Progenitor cell of endocrine pancreas (in vitro differentiated cells): ENCODE measurements around the gene IL17RA. TPM values are rescaled to one million over a fixed set of nuclear protein-coding genes. Genes with fewer than 3 reads are reported as not detected.
A peak's percentile ranks its signal among the peaks of the same experiment; 100 is the strongest.
"Not testable (repeated sequence)": the region's sequence is repeated elsewhere in the genome, so short reads cannot be mapped to it uniquely, and the experiment has no call there.

Source experiments
- DNase-seq: peaks from one replicate; pipeline ENCODE4 v3.0.0; 2021; ENCODE audit warnings: low spot score; ENCODE audit not compliant: unreplicated experiment
- H3K27ac Mint-ChIP-seq: 2 replicates; pipeline ENCODE4 v1.8.0; 2021; ENCODE audit warnings: mild to moderate bottlenecking, moderate library complexity, mixed read lengths
- H3K27me3 Mint-ChIP-seq: 2 replicates; pipeline ENCODE4 v1.8.0; 2021; ENCODE audit warnings: mixed read lengths
- H3K36me3 Mint-ChIP-seq: 2 replicates; pipeline ENCODE4 v1.8.0; 2022; ENCODE audit warnings: mixed read lengths; ENCODE audit not compliant: insufficient read depth
- H3K4me1 Mint-ChIP-seq: 2 replicates; pipeline ENCODE4 v1.8.0; 2021; ENCODE audit warnings: low read depth, mixed read lengths
- H3K4me3 Mint-ChIP-seq: 2 replicates; pipeline ENCODE4 v1.8.0; 2021; ENCODE audit warnings: low read depth, mild to moderate bottlenecking, moderate library complexity, mixed read lengths
- H3K9me3 Mint-ChIP-seq: 2 replicates; pipeline ENCODE4 v1.8.0; 2021; ENCODE audit warnings: low read depth, mixed read lengths
- total RNA-seq: library from RNA; stranded (reverse); gene quantifications from 2 replicates; pipeline ENCODE4 v1.2.1, GENCODE V29; 2021
- TF ChIP-seq, protein P1 (sequence below): fragments of 200-600 bp; sonication (generic); IDR thresholded peaks from one replicate; pipeline ENCODE4 v1.5.0; 2021; ENCODE audit warnings: antibody characterized with exemption, mild to moderate bottlenecking; ENCODE audit not compliant: unreplicated experiment

Gene IL17RA
- total RNA-seq, 1 donor from 2014 or later = 8.4 TPM

DNA sequence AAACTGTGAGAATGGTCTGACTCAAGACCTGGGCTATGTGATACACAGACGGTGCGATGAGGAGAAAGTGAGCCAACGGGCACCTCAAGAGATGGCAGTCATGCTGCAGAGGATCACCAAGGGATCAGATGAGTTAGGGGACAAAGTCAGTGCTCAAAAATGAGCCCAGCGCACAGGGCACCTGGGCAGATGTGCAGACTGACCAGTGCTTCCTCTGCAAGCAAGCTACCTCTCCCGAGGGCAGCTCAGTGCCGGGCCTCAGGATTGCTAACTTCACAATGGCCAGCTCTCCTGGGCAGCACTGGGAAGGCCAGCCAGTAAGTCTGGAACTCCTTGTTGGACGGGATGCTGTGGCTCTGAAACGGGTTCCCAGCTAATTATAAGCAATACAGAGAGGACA is 59.0 kb downstream of the IL17RA start:
- TF ChIP-seq, protein P1, sequence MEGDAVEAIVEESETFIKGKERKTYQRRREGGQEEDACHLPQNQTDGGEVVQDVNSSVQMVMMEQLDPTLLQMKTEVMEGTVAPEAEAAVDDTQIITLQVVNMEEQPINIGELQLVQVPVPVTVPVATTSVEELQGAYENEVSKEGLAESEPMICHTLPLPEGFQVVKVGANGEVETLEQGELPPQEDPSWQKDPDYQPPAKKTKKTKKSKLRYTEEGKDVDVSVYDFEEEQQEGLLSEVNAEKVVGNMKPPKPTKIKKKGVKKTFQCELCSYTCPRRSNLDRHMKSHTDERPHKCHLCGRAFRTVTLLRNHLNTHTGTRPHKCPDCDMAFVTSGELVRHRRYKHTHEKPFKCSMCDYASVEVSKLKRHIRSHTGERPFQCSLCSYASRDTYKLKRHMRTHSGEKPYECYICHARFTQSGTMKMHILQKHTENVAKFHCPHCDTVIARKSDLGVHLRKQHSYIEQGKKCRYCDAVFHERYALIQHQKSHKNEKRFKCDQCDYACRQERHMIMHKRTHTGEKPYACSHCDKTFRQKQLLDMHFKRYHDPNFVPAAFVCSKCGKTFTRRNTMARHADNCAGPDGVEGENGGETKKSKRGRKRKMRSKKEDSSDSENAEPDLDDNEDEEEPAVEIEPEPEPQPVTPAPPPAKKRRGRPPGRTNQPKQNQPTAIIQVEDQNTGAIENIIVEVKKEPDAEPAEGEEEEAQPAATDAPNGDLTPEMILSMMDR = no peak
- H3K36me3 Mint-ChIP-seq = peaks cover 7% of the 10 kb centered on the region
- H3K4me3 Mint-ChIP-seq = no peak overlapping the region
- H3K4me1 Mint-ChIP-seq = no peaks in the 10 kb centered on the region
- H3K27me3 Mint-ChIP-seq = no peaks in the 10 kb centered on the region
- no peak overlapping the region for H3K27ac Mint-ChIP-seq
- DNase-seq = no peak
- no peaks in the 10 kb centered on the region for H3K9me3 Mint-ChIP-seq

DNA sequence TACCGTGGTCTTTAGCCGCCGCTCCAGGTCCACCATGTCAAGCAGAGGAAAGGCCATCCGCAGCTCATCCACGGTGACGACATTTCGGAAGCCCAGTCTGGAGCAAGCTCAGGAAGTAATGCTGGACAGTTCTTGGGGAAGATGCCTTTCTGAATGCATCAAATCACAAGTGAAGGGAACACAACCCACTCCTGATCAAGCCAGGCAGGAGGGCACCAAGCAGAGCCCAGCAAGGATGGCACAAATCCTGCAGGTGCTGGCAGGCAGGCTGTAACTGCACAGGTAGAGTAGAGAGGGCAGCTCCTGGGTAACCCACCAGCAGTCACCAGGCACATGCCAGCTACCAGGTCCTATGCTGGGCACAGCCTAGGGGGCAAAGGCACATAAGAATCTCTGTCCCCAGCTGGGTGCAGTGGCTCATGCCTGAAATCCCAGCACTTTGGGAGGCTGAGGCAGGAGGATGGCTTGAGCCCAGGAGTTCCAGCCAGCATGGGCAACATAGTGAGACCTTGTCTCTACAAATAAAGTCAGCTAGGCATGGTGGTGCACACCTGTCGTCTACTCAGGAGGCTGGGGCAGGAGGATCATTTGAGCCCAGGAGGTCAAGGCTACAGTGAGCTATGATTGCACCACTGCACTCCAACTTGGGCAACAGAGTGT is 60.4 kb downstream of the IL17RA start:
- H3K4me3 Mint-ChIP-seq = no peak overlapping the region
- H3K27ac Mint-ChIP-seq = no peak overlapping the region
- H3K36me3 Mint-ChIP-seq = peaks cover 7% of the 10 kb centered on the region
- H3K4me1 Mint-ChIP-seq = peaks cover 7% of the 10 kb centered on the region
- no peaks in the 10 kb centered on the region for H3K9me3 Mint-ChIP-seq
- no peak for DNase-seq
- TF ChIP-seq, protein P1 = no peak
- H3K27me3 Mint-ChIP-seq = no peaks in the 10 kb centered on the region

DNA sequence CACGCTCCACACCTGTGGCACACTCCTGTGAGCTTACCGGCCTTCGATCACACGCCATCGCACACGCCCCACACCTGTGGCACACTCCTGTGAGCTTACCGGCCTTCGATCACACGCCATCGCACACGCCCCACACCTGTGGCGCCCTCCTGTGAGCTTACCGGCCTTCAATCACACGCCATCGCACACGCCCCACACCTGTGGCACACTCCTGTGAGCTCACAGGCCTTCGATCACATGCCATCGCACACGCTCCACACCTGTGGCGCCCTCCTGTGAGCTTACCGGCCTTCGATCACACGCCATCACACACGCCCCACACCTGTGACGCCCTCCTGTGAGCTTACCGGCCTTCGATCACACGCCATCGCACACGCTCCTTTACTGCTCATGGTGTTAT is 62.7 kb downstream of the IL17RA start:
- DNase-seq, H3K36me3 Mint-ChIP-seq, H3K4me3 Mint-ChIP-seq, H3K9me3 Mint-ChIP-seq, H3K27me3 Mint-ChIP-seq: not testable (repeated sequence)
- H3K4me1 Mint-ChIP-seq = peaks cover 15% of the 10 kb centered on the region
- peak overlapping the region; percentile 50 for H3K27ac Mint-ChIP-seq

DNA sequence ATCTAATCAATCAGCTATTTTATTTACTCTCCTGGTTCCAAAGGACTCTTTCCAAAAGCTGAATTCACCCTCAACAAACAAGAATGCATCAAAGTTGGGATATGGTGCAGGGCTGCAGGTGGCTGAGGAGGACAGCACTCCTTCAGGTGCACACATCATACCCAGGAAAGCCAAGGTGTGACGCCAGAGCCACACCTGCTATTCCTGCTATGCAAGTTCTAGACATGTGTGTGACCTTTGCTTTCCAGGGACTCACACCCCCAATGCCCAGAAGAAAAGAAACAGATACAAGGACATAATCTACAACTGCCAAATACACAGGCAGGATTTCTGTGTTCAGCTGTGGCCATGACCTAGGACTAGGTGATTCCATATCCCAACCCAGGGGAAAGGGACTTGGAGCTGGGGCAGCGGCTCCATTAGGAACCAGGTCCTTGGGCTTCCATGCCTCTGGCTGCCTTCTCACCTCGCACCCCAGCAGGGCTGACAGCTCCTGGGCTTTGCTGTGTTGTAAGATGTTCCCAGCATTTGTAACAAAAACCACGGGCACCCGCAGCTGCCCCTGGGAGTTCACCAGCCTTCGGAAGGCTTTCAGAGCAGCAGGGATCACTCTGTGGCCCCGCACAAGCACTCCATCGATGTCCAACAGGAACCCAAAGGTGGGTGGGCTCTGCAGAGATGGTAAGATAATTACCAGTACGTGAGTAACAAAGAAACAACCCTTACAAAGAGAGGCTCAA is 64.4 kb downstream of the IL17RA start:
- H3K4me1 Mint-ChIP-seq = peaks cover 15% of the 10 kb centered on the region
- TF ChIP-seq, protein P1 = no peak
- peaks cover 5% of the 10 kb centered on the region for H3K36me3 Mint-ChIP-seq
- no peak overlapping the region for H3K4me3 Mint-ChIP-seq
- no peaks in the 10 kb centered on the region for H3K27me3 Mint-ChIP-seq
- no peaks in the 10 kb centered on the region for H3K9me3 Mint-ChIP-seq
- no peak overlapping the region for H3K27ac Mint-ChIP-seq
- no peak for DNase-seq

DNA sequence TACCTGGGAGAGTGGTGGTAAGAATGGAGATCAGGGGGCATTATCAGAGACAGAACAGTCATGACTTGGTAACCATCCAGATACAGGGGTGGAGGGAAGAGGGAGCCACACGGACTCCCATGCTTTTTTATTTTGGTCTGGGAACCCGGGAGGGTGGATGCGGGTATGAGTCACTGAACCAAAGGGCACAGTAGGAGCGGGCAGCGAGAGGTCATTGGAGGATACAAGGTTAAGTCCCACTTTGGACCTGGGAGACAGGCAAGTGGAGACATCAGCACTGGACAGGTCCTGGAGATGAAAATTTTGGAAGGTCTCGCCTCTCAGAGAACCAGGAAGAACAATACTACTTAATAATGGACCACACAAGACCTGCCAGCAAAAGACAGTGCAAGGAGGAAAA is 67.5 kb downstream of the IL17RA start:
- H3K27ac Mint-ChIP-seq = no peak overlapping the region

More for the DNA sequence above, 67.5 kb downstream of the IL17RA start:
- DNase-seq = no peak
- TF ChIP-seq, protein P1 = no peak
- Mint-ChIP-seq H3K27me3 (no peaks in the 10 kb centered on the region), H3K36me3 (peaks cover 6% of the 10 kb centered on the region), H3K4me3 (no peak overlapping the region), H3K4me1 (peaks cover 15% of the 10 kb centered on the region), H3K9me3 (no peaks in the 10 kb centered on the region)
